KMS-11 (cell line): Measurements from ENCODE around the gene RNLS.

Experiments used
- H2AFZ ChIP-seq: fragments of 200-600 bp; sonication (generic); 2 replicates; pipeline ENCODE4 v1.6.1; 2016; ENCODE audit warnings: antibody characterized with exemption, mixed run types, low read depth
- H3K27ac ChIP-seq: fragments of 200-600 bp; sonication (generic); 2 replicates; pipeline ENCODE4 v1.6.1; 2016; ENCODE audit warnings: mild to moderate bottlenecking, mixed run types
- H3K27me3 ChIP-seq: fragments of 200-600 bp; sonication (generic); 2 replicates; pipeline ENCODE4 v1.6.1; 2017; ENCODE audit warnings: mild to moderate bottlenecking, low read depth, mixed run types, moderate library complexity; ENCODE audit not compliant: insufficient read depth
- H3K36me3 ChIP-seq: fragments of 200-600 bp; sonication (generic); 2 replicates; pipeline ENCODE4 v1.6.1; 2017; ENCODE audit warnings: mild to moderate bottlenecking, mixed run types; ENCODE audit not compliant: insufficient read depth
- H3K4me1 ChIP-seq: fragments of 200-600 bp; sonication (generic); 2 replicates; pipeline ENCODE4 v1.6.1; 2016; ENCODE audit warnings: mild to moderate bottlenecking, low read depth, mixed run types; ENCODE audit not compliant: poor library complexity, severe bottlenecking
- H3K4me2 ChIP-seq: fragments of 200-600 bp; sonication (generic); 2 replicates; pipeline ENCODE4 v1.7.0; 2016; ENCODE audit warnings: mild to moderate bottlenecking, mixed run types
- H3K4me3 ChIP-seq: fragments of 200-600 bp; sonication (generic); IDR thresholded peaks from 2 replicates; pipeline ENCODE4 v1.6.1; 2017; ENCODE audit warnings: low read depth, low read length, mixed read lengths; ENCODE audit not compliant: insufficient read depth
- H3K79me2 ChIP-seq: fragments of 200-600 bp; sonication (generic); 2 replicates; pipeline ENCODE4 v1.6.1; 2016; ENCODE audit warnings: low read depth, mixed run types; ENCODE audit not compliant: insufficient read depth
- H3K9ac ChIP-seq: fragments of 200-600 bp; sonication (generic); 2 replicates; pipeline ENCODE4 v1.6.1; 2016; ENCODE audit warnings: mild to moderate bottlenecking, mixed run types
- H4K20me1 ChIP-seq: fragments of 200-600 bp; sonication (generic); 2 replicates; pipeline ENCODE4 v1.6.1; 2016; ENCODE audit warnings: mild to moderate bottlenecking, mixed run types; ENCODE audit not compliant: insufficient read depth
- TF ChIP-seq, protein P1 (sequence below): fragments of 200-600 bp; sonication (generic); conservative IDR thresholded peaks from 2 replicates; pipeline ENCODE4 v1.6.1; 2017; ENCODE audit warnings: low read depth, mild to moderate bottlenecking, antibody characterized with exemption, low read length, moderate library complexity, mixed read lengths

Gene RNLS

GRCh38 chr10:88534072-88534665 lies 48.9 kb downstream of the RNLS start:
- Histone ChIP-seq H3K9ac (no peak overlapping the region), H3K27ac (no peak overlapping the region), H3K27me3 (no peaks in the 10 kb centered on the region), H3K4me2 (no peak overlapping the region), H4K20me1 (no peaks in the 10 kb centered on the region), H3K4me1 (no peaks in the 10 kb centered on the region), H3K79me2 (no peaks in the 10 kb centered on the region), H2AFZ (no peak overlapping the region), H3K36me3 (no peaks in the 10 kb centered on the region), H3K4me3 (no peak overlapping the region)
- TF ChIP-seq, protein P1, sequence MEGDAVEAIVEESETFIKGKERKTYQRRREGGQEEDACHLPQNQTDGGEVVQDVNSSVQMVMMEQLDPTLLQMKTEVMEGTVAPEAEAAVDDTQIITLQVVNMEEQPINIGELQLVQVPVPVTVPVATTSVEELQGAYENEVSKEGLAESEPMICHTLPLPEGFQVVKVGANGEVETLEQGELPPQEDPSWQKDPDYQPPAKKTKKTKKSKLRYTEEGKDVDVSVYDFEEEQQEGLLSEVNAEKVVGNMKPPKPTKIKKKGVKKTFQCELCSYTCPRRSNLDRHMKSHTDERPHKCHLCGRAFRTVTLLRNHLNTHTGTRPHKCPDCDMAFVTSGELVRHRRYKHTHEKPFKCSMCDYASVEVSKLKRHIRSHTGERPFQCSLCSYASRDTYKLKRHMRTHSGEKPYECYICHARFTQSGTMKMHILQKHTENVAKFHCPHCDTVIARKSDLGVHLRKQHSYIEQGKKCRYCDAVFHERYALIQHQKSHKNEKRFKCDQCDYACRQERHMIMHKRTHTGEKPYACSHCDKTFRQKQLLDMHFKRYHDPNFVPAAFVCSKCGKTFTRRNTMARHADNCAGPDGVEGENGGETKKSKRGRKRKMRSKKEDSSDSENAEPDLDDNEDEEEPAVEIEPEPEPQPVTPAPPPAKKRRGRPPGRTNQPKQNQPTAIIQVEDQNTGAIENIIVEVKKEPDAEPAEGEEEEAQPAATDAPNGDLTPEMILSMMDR: no peak

DNA sequence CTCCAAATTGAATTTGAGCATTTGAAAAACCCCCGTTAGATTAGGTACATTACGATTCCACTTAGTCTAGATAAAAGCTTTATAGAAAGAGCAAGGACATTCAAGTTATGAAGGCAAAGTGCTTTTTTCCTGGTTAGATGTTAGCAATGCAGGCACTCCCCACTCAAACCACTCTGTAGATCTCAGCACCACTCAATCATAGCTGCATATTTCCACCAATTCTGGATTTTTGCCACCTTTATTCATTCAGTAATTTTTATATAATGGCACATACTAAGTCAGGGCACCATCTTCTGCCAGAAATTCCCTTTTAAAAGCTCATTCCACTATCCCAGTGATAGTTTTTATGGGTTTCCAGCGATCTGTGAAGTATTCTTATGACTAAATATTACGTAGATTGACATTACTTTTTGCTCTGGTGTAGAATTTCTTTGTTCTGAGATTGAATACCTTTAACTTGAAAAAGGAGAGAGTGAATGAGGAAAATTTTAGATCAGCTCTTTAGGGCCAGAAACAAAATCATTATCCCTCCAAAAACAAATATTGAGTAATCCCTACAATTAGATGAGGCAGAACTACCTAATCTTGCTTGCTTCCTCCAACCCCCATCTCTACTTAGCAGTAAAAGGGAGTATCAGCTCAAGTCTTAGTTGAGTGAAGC lies 51.6 kb downstream of the RNLS start:
- TF ChIP-seq, protein P1: no peak
- H2AFZ ChIP-seq: no peak overlapping the region
- no peak overlapping the region for H3K9ac ChIP-seq
- H3K27me3 ChIP-seq: no peaks in the 10 kb centered on the region
- no peak overlapping the region for H3K4me3 ChIP-seq
- H3K36me3 ChIP-seq: no peaks in the 10 kb centered on the region
- H3K4me2 ChIP-seq: no peak overlapping the region
- no peaks in the 10 kb centered on the region for H3K4me1 ChIP-seq
- no peak overlapping the region for H3K27ac ChIP-seq
- H4K20me1 ChIP-seq: no peaks in the 10 kb centered on the region
- H3K79me2 ChIP-seq: no peaks in the 10 kb centered on the region

- no peaks in the 10 kb centered on the region for H3K79me2 ChIP-seq
- TF ChIP-seq, protein P1: no peak
- H3K4me2 ChIP-seq: no peak overlapping the region
- no peak overlapping the region for H3K27ac ChIP-seq
- no peak overlapping the region for H3K4me3 ChIP-seq
- no peaks in the 10 kb centered on the region for H3K4me1 ChIP-seq
- no peak overlapping the region for H3K9ac ChIP-seq
- H2AFZ ChIP-seq: no peak overlapping the region
- H3K36me3 ChIP-seq: no peaks in the 10 kb centered on the region
- no peaks in the 10 kb centered on the region for H3K27me3 ChIP-seq
- no peaks in the 10 kb centered on the region for H4K20me1 ChIP-seq
Measured at GRCh38 chr10:88530629-88531391, 52.3 kb downstream of the RNLS start.

DNA sequence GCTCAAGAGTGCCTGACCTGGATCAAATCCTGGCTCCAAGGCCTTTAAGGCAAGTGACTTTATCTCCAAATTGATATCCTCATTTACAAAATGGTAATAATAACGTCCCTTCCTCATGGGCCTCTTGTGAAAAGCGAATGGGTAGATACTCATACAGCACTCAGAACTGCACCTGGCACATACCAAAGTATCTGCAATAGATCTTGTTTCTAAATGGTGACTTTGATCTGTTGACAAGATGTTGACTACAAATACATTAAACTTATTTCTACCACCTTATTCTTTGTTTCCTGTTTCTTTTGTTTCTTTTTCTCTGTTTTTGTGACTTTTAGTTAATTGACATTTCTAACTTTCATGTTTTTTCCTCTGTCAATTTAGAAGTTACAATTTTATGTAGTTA lies 53.0 kb downstream of the RNLS start:
- Histone ChIP-seq H3K4me3 (no peak overlapping the region), H3K9ac (no peak overlapping the region), H3K36me3 (no peaks in the 10 kb centered on the region), H3K79me2 (no peaks in the 10 kb centered on the region), H3K27ac (no peak overlapping the region), H3K4me2 (no peak overlapping the region), H2AFZ (no peak overlapping the region), H3K4me1 (no peaks in the 10 kb centered on the region), H3K27me3 (no peaks in the 10 kb centered on the region), H4K20me1 (no peaks in the 10 kb centered on the region)
- TF ChIP-seq, protein P1: no peak
